ENCODE results near the gene CHURC1. TPM values are rescaled to one million over a fixed set of nuclear protein-coding genes. Genes with fewer than 3 reads are reported as not detected.

Gene CHURC1
- total RNA-seq, 1 experiment from 2014 or later: 61.9 TPM

GRCh38 chr14:64974563-64974962 is 60.3 kb downstream of the CHURC1 start:
- H3K4me3 ChIP-seq (ENCODE audit: low read depth, low read length, poor library complexity, severe bottlenecking): no peak overlapping the region
- DNase-seq (ENCODE audit: low spot score): no peak
- intact Hi-C loops (cut with micrococcal nuclease; ENCODE audit: unreplicated experiment): no loop called here
- peaks cover 6% of the 10 kb centered on the region for H3K4me1 ChIP-seq (ENCODE audit: insufficient read depth, low read length, poor library complexity, severe bottlenecking)
- no peaks in the 10 kb centered on the region for H3K27me3 ChIP-seq (replicated peaks; ENCODE audit: insufficient read depth, low read depth, low read length, poor library complexity)
- no peaks in the 10 kb centered on the region for H3K36me3 ChIP-seq (ENCODE audit: insufficient read depth, low read length, poor library complexity, severe bottlenecking)
- BruUV-seq (replicated peaks): no TSS peak
- H3K9me3 ChIP-seq (ENCODE audit: low read depth, low read length, poor library complexity, severe bottlenecking): no peaks in the 10 kb centered on the region
- H3K27ac ChIP-seq (ENCODE audit: low read depth, low read length, poor library complexity, severe bottlenecking): no peak overlapping the region
- TF ChIP-seq CTCF (conservative IDR thresholded peaks at IDR 0.05; ENCODE audit: low read depth, low read length): no peak
- no peak for TF ChIP-seq EZH2 (IDR thresholded peaks at IDR 0.05; ENCODE audit: borderline replicate concordance, low read depth, low read length, poor library complexity, severe bottlenecking)
- POLR2A ChIA-PET (ENCODE audit: low non-redundant PET): no interaction called here
- CTCF ChIA-PET: no interaction called here

GRCh38 chr14:64979336-64980074 is 65.2 kb downstream of the CHURC1 start:
- no TSS peak for BruUV-seq (replicated peaks)
- ChIA-PET POLR2A (ENCODE audit: low non-redundant PET) (no interaction called here), CTCF (no interaction called here)
- no peaks in the 10 kb centered on the region for H3K36me3 ChIP-seq (ENCODE audit: insufficient read depth, low read length, poor library complexity, severe bottlenecking)
- no peaks in the 10 kb centered on the region for H3K9me3 ChIP-seq (ENCODE audit: low read depth, low read length, poor library complexity, severe bottlenecking)
- intact Hi-C loops (cut with micrococcal nuclease; ENCODE audit: unreplicated experiment): loop anchor here (5.0 kb wide), 1 partner anchor 157 kb away; no protein-coding TSS in a partner anchor
- no peaks in the 10 kb centered on the region for H3K4me1 ChIP-seq (ENCODE audit: insufficient read depth, low read length, poor library complexity, severe bottlenecking)
- no peaks in the 10 kb centered on the region for H3K27me3 ChIP-seq (replicated peaks; ENCODE audit: insufficient read depth, low read depth, low read length, poor library complexity)
- DNase-seq (ENCODE audit: low spot score): no peak
- H3K27ac ChIP-seq (ENCODE audit: low read depth, low read length, poor library complexity, severe bottlenecking): no peak overlapping the region
- TF ChIP-seq EZH2 (IDR thresholded peaks at IDR 0.05; ENCODE audit: borderline replicate concordance, low read depth, low read length, poor library complexity, severe bottlenecking) (no peak), CTCF (conservative IDR thresholded peaks at IDR 0.05; ENCODE audit: low read depth, low read length) (no peak)
- no peak overlapping the region for H3K4me3 ChIP-seq (ENCODE audit: low read depth, low read length, poor library complexity, severe bottlenecking)

GRCh38 chr14:64983439-64984310 is 69.4 kb downstream of the CHURC1 start:
- Histone ChIP-seq H3K4me3 (ENCODE audit: low read depth, low read length, poor library complexity, severe bottlenecking) (peak overlapping the region; percentile 27), H3K27ac (ENCODE audit: low read depth, low read length, poor library complexity, severe bottlenecking) (no peak overlapping the region), H3K27me3 (replicated peaks; ENCODE audit: insufficient read depth, low read depth, low read length, poor library complexity) (no peaks in the 10 kb centered on the region), H3K9me3 (ENCODE audit: low read depth, low read length, poor library complexity, severe bottlenecking) (no peaks in the 10 kb centered on the region), H3K4me1 (ENCODE audit: insufficient read depth, low read length, poor library complexity, severe bottlenecking) (peaks cover 5% of the 10 kb centered on the region), H3K36me3 (ENCODE audit: insufficient read depth, low read length, poor library complexity, severe bottlenecking) (no peaks in the 10 kb centered on the region)
- no peak for TF ChIP-seq EZH2 (IDR thresholded peaks at IDR 0.05; ENCODE audit: borderline replicate concordance, low read depth, low read length, poor library complexity, severe bottlenecking)
- peak; percentile 75 for TF ChIP-seq CTCF (conservative IDR thresholded peaks at IDR 0.05; ENCODE audit: low read depth, low read length)
- CTCF ChIA-PET: interaction anchor here (0.7 kb wide), 1 partner anchor 183 kb away, joined by 8 read pairs; no protein-coding TSS in a partner anchor
- POLR2A ChIA-PET (ENCODE audit: low non-redundant PET): no interaction called here
- no TSS peak for BruUV-seq (replicated peaks)
- peak; percentile 75 for DNase-seq (ENCODE audit: low spot score)
- intact Hi-C loops (cut with micrococcal nuclease; ENCODE audit: unreplicated experiment): loop anchor here (5.0 kb wide), 1 partner anchor 161 kb away; no protein-coding TSS in a partner anchor

Other genes with a start within 250 kb of the CHURC1 start
- gene PLEKHG3, start 210.0 kb upstream of the CHURC1 start, total RNA-seq (2021): 29.6 and 39.4 TPM in 2 replicates
- gene SPTB, start 34.5 kb upstream of the CHURC1 start, total RNA-seq (2021): 0.43 and 0.70 TPM in 2 replicates
- 0.33 TPM in 1 of 2 replicates, not detected in the other for gene GPX2, start 28.3 kb downstream of the CHURC1 start, total RNA-seq (2021)
- 23.6 and 26.9 TPM in 2 replicates for gene RAB15, start 57.9 kb downstream of the CHURC1 start, total RNA-seq (2021)
- gene FNTB, start 72.4 kb downstream of the CHURC1 start, total RNA-seq (2021): 22.4 and 24.0 TPM in 2 replicates
- gene MAX, start 188.1 kb downstream of the CHURC1 start, total RNA-seq (2021): 75.1 and 81.2 TPM in 2 replicates

Measured in A673 (cell line).